Activated T-helper 1 cell treated with anti-CD3 and anti-CD28 coated beads, Interleukin-2, amount 50 U/mL, for 16 hours (primary cell): ENCODE results near the gene ANKMY1.
"Not testable (repeated sequence)": the region's sequence is repeated elsewhere in the genome, so short reads cannot be mapped to it uniquely, and the experiment has no call there.

Experiments
- DNase-seq, 2 donors: peaks; one replicate each; pipeline ENCODE4 v3.0.0-alpha.2; 2020; ENCODE audit warnings: low read depth in 1 of 2, low spot score in 1 of 2

ANKMY1 gene

GRCh38 chr2:240556553-240557100 is 1.2 kb downstream of the ANKMY1 start:
- DNase-seq = peak; percentile 58 to 59

GRCh38 chr2:240555541-240556250 is 2.1 kb downstream of the ANKMY1 start:
- no peak for DNase-seq

GRCh38 chr2:240554767-240555493 is 2.9 kb downstream of the ANKMY1 start:
- no peak for DNase-seq

- no peak for DNase-seq
These were observed 3.8 kb downstream of the ANKMY1 start for GRCh38 chr2:240553956-240554480.

- no peak for DNase-seq
These were observed 6.0 kb downstream of the ANKMY1 start for GRCh38 chr2:240551811-240552210.

GRCh38 chr2:240551288-240551687 is 6.5 kb downstream of the ANKMY1 start:
- DNase-seq = no peak

GRCh38 chr2:240539906-240540305 is 17.9 kb downstream of the ANKMY1 start:
- DNase-seq = no peak

GRCh38 chr2:240539101-240539500 is 18.7 kb downstream of the ANKMY1 start:
- not testable (repeated sequence) for DNase-seq

GRCh38 chr2:240538031-240538780 is 19.6 kb downstream of the ANKMY1 start:
- DNase-seq = no peak

GRCh38 chr2:240532031-240532775 is 25.6 kb downstream of the ANKMY1 start:
- no peak for DNase-seq

- DNase-seq = no peak
These were observed 26.8 kb downstream of the ANKMY1 start for GRCh38 chr2:240531038-240531437.

GRCh38 chr2:240530181-240530580 is 27.6 kb downstream of the ANKMY1 start:
- no peak for DNase-seq

- DNase-seq = no peak
These were observed 28.3 kb downstream of the ANKMY1 start for GRCh38 chr2:240529344-240529999.

GRCh38 chr2:240528406-240529040 is 29.3 kb downstream of the ANKMY1 start:
- no peak for DNase-seq

GRCh38 chr2:240527153-240527750 is 30.5 kb downstream of the ANKMY1 start:
- no peak for DNase-seq

GRCh38 chr2:240526521-240526920 is 31.3 kb downstream of the ANKMY1 start:
- DNase-seq = no peak

GRCh38 chr2:240525802-240526201 is 32.0 kb downstream of the ANKMY1 start:
- no peak for DNase-seq

- no peak for DNase-seq
These were observed 32.6 kb downstream of the ANKMY1 start for GRCh38 chr2:240524963-240525718.
